GM12891 (cell line): ENCODE results near the gene FMNL3.

Source experiments
- POLR2AphosphoS5 ChIP-seq: IDR thresholded peaks from 2 replicates; pipeline ENCODE4 v1.6.1; 2011; ENCODE audit warnings: low read depth, low read length, control low read depth
- TAF1 ChIP-seq: IDR thresholded peaks from 2 replicates; pipeline ENCODE4 v1.6.1; 2011; ENCODE audit warnings: low read depth, low read length, control low read depth

DNA sequence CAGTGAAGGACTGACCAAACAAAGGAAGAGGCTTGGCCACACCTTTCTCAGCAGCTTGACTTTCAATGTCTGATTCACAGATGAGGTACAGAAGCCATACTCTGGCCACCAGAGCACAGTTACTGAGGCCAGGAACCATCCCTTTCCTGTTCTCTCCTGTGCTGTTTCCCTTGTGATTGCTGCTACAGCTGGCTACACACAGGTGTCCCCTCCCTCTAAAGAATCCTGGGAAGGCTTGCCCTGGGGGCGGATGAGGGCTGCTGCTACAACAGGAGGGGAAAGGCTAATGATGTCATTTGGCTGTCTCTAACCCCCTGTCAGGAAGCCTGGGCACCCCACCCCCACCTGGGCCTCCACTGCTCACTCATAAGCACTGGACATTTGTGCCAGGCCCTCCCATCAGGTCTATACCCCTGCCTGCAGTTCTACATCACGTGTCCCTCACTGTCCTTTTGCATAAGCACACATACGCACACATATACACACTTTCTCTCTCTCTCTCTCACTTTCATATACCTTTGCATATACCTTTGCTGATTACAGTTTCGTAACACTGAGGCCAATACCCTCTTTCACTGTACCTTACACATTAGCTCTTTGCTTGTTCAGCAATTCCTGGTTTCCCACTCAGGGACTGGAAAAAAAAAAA lies 42.5 kb downstream of the FMNL3 start:
- TF ChIP-seq TAF1, result no peak
- TF ChIP-seq POLR2AphosphoS5, result no peak
